ENCODE results near the gene ERCC5.

ERCC5 gene

DNA sequence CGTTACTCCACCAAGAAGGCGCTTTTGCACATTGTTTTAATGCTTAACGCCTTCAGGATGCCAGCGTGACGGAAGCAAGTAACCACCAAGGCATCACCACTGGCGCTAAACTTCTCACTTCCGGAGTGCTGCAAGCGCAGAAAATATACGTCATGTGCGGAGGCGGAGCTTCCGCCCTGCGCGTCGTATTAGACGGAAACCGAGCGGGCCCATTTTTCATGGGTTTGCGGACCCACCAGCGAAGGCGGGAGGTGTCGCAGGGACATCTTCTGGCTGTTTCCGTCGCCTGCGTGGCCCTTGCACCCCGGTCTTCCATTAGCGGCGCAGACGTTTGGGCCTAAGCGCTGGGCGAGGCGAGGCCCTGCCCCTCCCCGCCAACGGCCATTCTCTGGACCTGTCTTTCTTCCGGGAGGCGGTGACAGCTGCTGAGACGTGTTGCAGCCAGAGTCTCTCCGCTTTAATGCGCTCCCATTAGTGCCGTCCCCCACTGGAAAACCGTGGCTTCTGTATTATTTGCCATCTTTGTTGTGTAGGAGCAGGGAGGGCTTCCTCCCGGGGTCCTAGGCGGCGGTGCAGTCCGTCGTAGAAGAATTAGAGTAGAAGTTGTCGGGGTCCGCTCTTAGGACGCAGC is at the start of gene ERCC5:
ERCC5 (plus strand) TSS at position 403 of the 631 bp plus-strand sequence. CDS start 235 bp downstream, outside the sequence.
- peak; percentile 98 for DNase-seq

DNA sequence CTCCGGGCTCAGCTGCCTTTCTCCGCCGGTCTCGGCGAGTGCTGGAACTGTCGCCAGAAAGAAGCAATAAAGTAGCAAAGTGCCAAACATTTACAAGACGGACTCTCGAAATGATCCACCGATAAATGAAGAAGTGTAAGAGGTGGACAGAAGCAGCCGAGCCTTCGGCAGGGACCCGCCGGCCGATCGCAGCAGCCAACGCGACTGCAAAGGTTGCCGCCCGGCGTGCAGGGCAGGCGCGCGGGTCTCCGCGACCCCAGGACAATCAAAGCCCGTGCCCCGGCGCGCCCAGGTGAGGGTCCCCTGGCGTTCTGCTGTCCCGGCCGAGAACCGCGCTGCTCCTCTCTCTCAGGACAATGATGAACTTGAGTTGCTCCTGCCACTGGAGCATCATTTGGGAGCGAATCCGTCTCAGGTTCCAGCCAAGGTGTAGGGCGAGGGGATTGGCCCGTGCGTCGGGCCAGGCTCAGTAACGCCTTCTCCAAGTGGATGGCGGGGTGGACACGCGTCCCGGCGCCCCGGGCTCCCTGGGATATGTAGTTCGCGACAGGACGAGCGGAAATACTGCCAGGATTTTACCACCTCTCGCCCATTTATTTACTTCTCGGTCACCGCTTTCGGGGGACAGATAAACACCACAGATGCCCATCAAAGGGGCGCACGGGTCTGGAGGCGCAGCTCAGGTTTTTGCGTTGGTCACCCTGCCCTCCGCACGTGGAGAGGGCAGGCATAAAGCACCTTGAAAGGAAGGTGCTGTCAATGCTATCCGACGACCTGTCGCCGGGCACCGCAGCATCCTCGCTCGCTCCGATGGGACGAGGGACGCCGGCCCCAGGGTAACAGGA is 47.0 kb upstream of the ERCC5 start, which contains the start of the genes BIVM and POGLUT2:
BIVM (plus strand) TSS at position 539 of the 845 bp plus-strand sequence. CDS start 8,149 bp downstream, outside the sequence.
POGLUT2 (minus strand) TSS at position 396 of the 845 bp plus-strand sequence; CDS start at position 90, 306 bp downstream.
- DNase-seq, result peak; percentile 98

DNA sequence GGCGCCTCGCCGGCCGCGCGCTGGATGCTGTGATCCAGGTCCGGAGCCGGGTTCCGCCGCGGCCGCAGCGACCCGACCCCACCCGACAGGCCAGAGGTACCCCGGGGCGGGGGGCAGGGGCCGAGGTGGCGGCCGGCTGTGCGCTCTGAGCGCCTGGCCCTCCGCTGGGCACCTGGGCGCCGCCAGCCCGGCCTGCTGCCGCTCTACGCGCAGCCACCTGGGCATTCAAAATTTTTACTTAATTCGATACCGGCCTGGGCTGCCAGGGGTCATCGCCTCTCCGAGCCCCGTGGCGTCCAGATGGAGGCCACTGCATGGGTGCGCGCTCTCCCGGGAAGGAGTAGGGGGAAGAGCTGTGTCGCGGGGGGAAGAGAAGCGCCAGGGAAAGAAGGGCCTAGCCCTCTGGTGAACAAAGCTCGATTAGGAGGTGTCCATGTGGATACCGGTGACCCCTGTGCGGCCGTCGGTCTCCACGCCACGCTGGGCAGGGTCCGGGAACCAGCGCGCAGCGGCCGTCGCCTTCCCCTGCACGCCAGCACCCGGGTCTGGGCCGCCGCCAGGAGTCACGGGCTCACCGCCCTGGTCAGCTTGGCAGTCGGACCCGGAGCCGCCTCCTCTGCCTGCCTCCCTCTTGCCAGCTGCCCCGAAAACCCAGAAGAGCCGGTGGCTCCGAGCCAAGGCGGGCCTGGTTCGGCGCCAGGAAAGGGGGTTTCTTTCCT is 46.2 kb upstream of the ERCC5 start:
- DNase-seq, result peak; percentile 49

GRCh38 chr13:102800145-102801041 is 45.4 kb upstream of the ERCC5 start:
- DNase-seq, result peak; percentile 87

GRCh38 chr13:102805680-102806079 is 40.2 kb upstream of the ERCC5 start:
- DNase-seq, result no peak

- no peak for DNase-seq
Observed at GRCh38 chr13:102807699-102808098, 38.1 kb upstream of the ERCC5 start.

GRCh38 chr13:102812611-102813287 is 33.1 kb upstream of the ERCC5 start:
- no peak for DNase-seq

- no peak for DNase-seq
Observed at GRCh38 chr13:102814025-102814607, 31.7 kb upstream of the ERCC5 start.

DNA sequence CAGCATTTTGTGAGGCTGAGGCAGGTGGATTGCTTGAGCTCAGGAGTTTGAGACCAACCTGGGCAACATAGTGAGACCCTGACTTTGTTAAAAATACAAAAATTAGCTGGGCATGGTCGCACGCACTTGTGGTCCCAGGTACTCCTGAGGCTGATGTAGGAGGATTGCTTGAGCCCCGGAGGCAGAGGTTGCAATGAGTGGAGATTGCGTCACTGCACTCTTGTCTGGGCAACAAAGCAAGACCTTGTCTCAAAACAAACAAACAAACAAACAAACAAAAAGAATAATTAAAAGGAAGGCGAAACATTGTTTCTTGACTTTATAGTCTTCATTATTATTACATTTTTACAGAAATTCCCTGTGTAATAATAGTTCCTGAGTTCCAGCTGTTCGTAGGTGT is 31.0 kb upstream of the ERCC5 start:
- DNase-seq, result no peak

DNA sequence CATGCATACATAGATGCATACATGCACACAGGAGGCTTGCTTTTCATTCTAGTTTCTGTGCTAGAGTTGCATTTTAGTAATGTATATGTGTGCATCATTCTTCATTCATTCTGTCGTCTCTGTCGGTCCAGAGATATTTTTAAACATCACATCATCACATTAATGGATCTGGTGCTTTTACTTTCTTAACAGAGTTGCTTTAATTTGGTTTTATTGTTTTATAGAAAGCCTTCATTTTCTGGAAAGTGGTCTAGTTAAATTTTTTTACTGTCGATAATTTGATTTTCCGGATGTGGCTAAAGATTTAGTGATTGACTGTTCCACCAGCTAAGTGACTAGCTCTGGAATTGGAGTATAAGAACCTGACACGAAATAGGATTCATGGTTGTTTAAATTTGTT is 30.0 kb upstream of the ERCC5 start:
- DNase-seq, result no peak

DNA sequence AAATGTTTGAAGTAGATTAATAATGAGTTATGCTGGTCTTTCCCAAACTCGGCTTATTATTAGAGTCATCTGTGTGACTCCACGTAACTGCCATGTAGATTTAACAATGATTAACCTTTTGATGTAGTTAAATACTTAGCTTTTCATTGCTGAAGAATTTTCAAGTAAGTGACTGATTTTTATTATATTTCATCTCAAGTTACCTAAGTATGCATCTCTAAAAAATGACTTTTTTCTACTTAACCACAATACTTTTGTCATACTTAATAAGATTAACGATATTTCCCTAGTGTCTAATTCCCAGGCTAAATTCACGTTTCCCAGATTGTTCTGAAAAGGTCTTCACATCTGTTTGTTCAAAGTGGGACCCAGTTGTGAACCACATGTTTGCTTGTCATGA is 29.1 kb upstream of the ERCC5 start:
- no peak for DNase-seq

DNA sequence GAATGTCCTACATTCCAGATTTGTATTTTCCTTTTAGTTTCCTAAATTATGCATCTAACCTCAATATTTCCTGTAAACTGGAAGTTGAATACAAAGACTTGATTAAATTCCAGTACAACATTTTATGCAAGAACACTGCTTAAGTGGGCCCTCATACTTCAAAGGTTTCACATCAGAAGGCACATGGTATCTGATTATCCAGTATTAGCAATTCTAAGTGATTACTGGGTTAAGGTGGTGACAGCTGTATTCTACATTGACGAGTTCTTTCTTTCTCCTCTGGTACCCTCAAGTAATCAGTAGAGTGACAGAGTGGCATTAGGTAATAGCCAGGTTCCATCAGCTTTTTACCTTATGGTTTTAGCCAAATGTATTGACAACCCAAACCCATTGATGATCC is 28.6 kb upstream of the ERCC5 start:
- no peak for DNase-seq

GRCh38 chr13:102817907-102818306 is 27.9 kb upstream of the ERCC5 start:
- DNase-seq, result no peak

GRCh38 chr13:102825400-102825799 is 20.4 kb upstream of the ERCC5 start:
- DNase-seq, result no peak

GRCh38 chr13:102825921-102826706 is 19.7 kb upstream of the ERCC5 start:
- no peak for DNase-seq

DNA sequence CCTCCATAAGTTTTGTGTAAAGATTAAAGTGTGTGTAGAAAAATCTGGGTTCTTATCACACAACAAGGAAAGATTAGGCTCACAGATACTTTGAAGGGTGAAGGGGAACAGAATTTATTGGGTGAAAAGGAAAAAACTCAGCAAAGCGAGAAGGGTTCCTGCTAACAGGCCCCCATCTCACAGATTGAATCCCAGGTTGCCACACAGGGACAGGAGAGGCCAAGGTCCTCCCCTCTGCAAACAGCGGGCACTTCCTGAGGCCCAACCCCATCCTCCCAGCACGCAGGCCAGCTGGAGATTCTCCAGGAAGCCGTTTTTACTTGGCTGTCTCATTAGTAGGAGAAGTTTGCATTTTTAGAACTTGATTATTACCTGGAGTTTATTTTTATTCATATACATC is 15.2 kb upstream of the ERCC5 start:
- DNase-seq, result no peak

DNA sequence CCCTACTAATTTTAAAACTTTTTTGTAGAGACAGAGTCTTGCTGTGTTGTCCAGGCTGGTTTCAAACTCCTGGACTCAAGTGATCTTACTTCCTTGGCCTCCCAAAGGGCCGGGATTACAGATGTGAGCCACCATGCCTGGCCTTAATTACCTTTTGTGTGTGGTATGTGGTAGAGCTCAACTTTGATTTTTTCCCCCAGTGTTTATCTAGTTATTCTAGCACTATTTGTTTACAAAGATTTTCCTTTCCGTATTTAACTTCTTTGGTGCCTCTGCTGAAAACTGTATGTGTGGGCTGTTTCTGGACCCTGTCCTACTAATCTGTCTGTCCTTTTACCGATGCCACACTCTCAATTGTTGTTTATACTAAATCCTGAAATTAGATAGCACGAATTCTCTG is 9.4 kb upstream of the ERCC5 start:
- no peak for DNase-seq

GRCh38 chr13:102838273-102838672 is 7.6 kb upstream of the ERCC5 start:
- DNase-seq, result no peak

DNA sequence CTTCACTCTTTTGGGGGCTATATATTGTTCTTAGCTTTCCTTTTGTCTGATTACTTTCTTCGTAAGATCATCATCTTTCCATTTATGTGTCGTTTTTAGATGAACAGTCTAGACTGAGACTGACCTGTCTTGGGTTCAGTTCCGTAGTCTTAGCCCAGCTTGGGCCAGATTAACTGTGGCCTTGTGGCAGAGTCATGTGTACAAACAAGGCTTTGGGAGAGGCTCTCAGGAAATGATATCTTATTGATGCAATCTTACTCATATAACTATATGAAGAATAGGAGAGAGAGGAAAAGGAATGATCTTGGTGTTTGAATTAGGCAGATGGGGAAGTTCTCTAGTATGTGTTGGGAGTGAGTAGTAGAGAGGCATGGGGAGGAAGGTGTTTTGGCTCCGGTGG is 6.8 kb upstream of the ERCC5 start:
- DNase-seq, result no peak

GRCh38 chr13:102839462-102839861 is 6.4 kb upstream of the ERCC5 start:
- DNase-seq, result no peak

DNA sequence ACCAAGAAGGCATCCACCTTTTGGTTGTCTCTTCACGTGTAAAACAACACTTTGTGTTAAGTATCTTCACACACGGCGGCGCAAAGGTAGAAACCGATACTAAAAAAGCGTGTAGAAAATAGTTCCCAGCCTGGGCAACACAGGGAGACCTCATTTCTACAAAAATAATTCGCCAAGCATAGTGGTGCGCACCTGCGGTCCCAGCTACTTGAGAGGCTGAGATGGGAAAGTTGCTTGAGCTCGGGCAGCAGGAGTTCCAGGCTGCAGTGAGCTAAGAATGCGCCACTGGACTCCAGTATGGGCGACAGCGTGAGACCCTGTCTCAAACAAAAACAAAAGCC is 573 bp upstream of the ERCC5 start:
- no peak for DNase-seq
